ENCODE results near the gene NDUFA8. TPM values are rescaled to one million over a fixed set of nuclear protein-coding genes. Genes with fewer than 3 reads are reported as not detected.

NDUFA8 gene
- total RNA-seq, 6 experiments from 2014 or later = 67.4 to 76.6 (median 72.8) TPM

DNA sequence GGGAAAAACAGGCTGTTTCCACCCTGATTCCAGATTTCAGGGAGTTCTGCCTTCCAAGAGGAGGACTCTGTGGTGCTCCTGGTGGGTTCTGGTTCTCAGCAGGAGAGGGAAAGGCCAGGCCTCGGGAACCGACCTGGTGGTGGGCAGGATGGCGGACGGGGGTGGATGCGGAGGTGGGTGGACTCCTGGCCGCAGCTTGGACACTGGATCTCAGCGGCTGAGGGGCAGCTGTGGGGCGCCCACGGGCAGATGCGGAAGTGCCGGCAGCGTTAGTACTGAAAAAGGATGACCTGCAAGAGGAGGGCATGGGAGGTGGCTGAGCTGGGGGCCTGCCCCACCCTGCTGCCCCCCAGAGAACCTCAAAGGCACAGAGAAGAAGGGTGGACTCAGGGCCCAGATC, 44.9 kb upstream of the NDUFA8 start:
- Mint-ChIP-seq H3K4me1 (ENCODE audit: low read depth) (peaks cover 24% of the 10 kb centered on the region), H3K36me3 (ENCODE audit: low read depth) (no peaks in the 10 kb centered on the region), H3K27me3 (ENCODE audit: insufficient read depth) (peaks cover 15% of the 10 kb centered on the region), H3K4me3 (no peak overlapping the region), H3K9me3 (no peaks in the 10 kb centered on the region), H3K27ac (no peak overlapping the region)
- TF ChIP-seq, protein P1, sequence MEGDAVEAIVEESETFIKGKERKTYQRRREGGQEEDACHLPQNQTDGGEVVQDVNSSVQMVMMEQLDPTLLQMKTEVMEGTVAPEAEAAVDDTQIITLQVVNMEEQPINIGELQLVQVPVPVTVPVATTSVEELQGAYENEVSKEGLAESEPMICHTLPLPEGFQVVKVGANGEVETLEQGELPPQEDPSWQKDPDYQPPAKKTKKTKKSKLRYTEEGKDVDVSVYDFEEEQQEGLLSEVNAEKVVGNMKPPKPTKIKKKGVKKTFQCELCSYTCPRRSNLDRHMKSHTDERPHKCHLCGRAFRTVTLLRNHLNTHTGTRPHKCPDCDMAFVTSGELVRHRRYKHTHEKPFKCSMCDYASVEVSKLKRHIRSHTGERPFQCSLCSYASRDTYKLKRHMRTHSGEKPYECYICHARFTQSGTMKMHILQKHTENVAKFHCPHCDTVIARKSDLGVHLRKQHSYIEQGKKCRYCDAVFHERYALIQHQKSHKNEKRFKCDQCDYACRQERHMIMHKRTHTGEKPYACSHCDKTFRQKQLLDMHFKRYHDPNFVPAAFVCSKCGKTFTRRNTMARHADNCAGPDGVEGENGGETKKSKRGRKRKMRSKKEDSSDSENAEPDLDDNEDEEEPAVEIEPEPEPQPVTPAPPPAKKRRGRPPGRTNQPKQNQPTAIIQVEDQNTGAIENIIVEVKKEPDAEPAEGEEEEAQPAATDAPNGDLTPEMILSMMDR (IDR thresholded peaks at IDR 0.05) = no peak
- no peak for DNase-seq

DNA sequence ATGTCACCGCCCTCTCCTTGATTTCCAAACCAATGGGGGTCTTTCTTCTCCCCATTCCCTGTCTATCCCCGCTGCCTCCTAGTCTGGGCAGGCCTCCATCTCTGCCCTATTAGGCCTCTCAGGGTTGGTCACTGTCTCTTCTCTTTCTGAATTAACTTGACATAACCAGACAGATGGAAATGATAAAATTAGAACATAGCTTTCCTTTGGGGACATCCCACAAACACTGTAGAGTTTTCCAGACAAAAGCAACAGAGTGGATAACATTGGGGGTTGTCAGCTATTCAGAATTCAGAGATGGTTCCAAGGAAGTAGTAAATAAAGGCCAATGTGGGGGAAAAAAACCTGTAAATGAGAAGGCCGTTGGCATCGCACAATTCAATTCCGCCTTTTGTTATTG, 44.5 kb upstream of the NDUFA8 start:
- no peak overlapping the region for H3K27ac Mint-ChIP-seq
- peaks cover 24% of the 10 kb centered on the region for H3K4me1 Mint-ChIP-seq (ENCODE audit: low read depth)
- H3K9me3 Mint-ChIP-seq = no peaks in the 10 kb centered on the region
- no peak for DNase-seq
- H3K36me3 Mint-ChIP-seq (ENCODE audit: low read depth) = no peaks in the 10 kb centered on the region
- H3K27me3 Mint-ChIP-seq (ENCODE audit: insufficient read depth) = peaks cover 13% of the 10 kb centered on the region
- TF ChIP-seq, protein P1 (IDR thresholded peaks at IDR 0.05) = no peak
- H3K4me3 Mint-ChIP-seq = no peak overlapping the region

DNA sequence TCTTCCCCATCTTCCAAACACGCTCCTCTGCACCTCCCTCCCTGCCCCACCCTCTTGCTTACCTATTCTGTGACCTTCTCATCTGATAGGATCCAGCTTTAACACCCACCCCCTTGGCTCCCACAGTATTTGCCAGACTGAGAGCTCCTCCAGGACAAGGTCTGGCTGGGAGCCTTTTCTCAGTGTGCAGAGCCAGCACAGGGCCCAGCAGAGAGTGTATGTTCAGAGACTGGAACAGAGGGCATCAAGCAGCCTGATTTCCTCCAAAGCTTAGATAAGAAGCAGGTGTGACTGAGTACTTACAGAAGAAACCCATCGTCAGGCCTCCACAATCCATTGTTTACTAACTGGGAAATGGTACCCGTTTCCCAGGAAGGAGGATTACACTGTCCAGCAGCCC, 42.5 kb upstream of the NDUFA8 start:
- TF ChIP-seq, protein P1 (IDR thresholded peaks at IDR 0.05) = no peak
- Mint-ChIP-seq H3K27me3 (ENCODE audit: insufficient read depth) (peaks cover 8% of the 10 kb centered on the region), H3K27ac (no peak overlapping the region), H3K4me1 (ENCODE audit: low read depth) (peaks cover 24% of the 10 kb centered on the region), H3K9me3 (no peaks in the 10 kb centered on the region), H3K4me3 (no peak overlapping the region), H3K36me3 (ENCODE audit: low read depth) (no peaks in the 10 kb centered on the region)
- no peak for DNase-seq

DNA sequence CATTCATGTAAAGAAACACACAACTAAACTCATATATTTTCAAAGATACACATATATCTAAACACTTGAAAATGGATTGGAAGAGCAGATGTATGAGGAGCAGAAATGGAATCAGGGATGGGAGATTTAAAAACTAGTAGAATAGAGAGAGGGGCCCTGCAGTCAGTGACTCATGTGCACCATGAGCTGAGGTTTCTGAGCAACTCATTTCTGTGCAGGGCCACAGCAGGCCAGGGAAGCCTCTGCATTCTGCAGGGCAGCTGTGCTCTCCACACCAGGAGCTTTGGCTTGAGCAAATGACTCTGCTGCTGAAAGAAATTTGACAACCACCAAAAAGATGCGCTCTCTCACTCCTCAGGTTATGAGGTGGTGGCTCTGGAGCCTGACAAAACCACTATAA, 42.1 kb upstream of the NDUFA8 start:
- peaks cover 19% of the 10 kb centered on the region for H3K4me1 Mint-ChIP-seq (ENCODE audit: low read depth)
- no peaks in the 10 kb centered on the region for H3K9me3 Mint-ChIP-seq
- H3K27ac Mint-ChIP-seq = peak overlapping the region; percentile 40; the same call in 1 of the 2 replicates
- no peak overlapping the region for H3K4me3 Mint-ChIP-seq
- no peaks in the 10 kb centered on the region for H3K36me3 Mint-ChIP-seq (ENCODE audit: low read depth)
- H3K27me3 Mint-ChIP-seq (ENCODE audit: insufficient read depth) = peaks cover 8% of the 10 kb centered on the region
- DNase-seq = peak; percentile 28
- TF ChIP-seq, protein P1 (IDR thresholded peaks at IDR 0.05) = no peak

DNA sequence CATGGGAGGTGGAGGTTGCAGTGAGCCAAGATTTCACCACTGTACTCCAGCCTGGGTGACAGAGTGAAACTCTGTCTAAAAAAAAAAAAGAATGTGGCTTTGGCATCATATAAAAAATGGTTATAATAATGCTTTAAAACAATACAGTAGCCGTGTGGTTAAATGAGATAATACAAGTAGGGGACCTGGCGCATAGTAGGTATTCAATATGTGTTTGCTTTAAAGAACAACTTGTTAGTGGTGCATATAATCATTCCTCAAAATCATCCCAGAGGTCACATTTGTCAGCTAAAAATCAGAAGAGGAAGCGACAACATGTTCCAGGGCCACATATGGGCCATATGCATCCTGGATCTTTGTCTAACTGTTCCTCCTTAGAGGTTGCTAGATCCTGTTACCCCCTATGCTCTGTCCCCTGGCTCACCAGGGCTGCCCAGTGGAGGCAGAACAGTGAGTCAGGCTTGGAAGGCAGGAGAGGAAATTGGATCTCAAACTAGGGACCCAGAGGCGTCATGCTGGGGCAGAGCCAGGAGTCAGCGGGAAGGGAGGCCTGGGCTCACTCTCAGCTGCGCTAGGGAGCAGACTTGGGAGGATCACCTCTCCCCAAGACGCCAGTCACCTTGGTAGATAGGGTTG, 41.5 kb upstream of the NDUFA8 start:
- DNase-seq = peak; percentile 20
- H3K4me1 Mint-ChIP-seq (ENCODE audit: low read depth) = peaks cover 13% of the 10 kb centered on the region
- no peak overlapping the region for H3K4me3 Mint-ChIP-seq
- H3K27me3 Mint-ChIP-seq (ENCODE audit: insufficient read depth) = peaks cover 11% of the 10 kb centered on the region
- H3K36me3 Mint-ChIP-seq (ENCODE audit: low read depth) = no peaks in the 10 kb centered on the region
- TF ChIP-seq, protein P1 (IDR thresholded peaks at IDR 0.05) = no peak
- peak overlapping the region; percentile 40; the same call in 1 of the 2 replicates for H3K27ac Mint-ChIP-seq
- no peaks in the 10 kb centered on the region for H3K9me3 Mint-ChIP-seq

Measured in HFFc6 (cell line).